DND-41 (cell line): ENCODE measurements around the gene CDKN2B-AS1.

Experiments
- CTCF ChIP-seq: IDR thresholded peaks from 2 replicates; pipeline ENCODE4 v1.5.1; 2012; ENCODE audit warnings: borderline replicate concordance, low read length, moderate library complexity, mild to moderate bottlenecking; ENCODE audit not compliant: poor library complexity, severe bottlenecking; ENCODE audit errors: extremely low read depth
- EZH2 ChIP-seq: IDR thresholded peaks from 3 replicates; pipeline ENCODE4 v1.6.1; 2012; ENCODE audit warnings: borderline replicate concordance, low read depth, mild to moderate bottlenecking, moderate library complexity, low read length, inconsistent platforms; ENCODE audit not compliant: severe bottlenecking

- TF ChIP-seq CTCF (no peak), EZH2 (no peak)
Observed at GRCh38 chr9:22008717-22009505, 14.3 kb downstream of the CDKN2B-AS1 start, which contains the start of gene CDKN2B.
